Ecto neural progenitor cell (in vitro differentiated cells): ENCODE measurements around the gene DYNLT4.
"Not testable (repeated sequence)": the region's sequence is repeated elsewhere in the genome, so short reads cannot be mapped to it uniquely, and the experiment has no call there.

Experiments used
- DNase-seq: peaks from one replicate; pipeline ENCODE4 v3.0.0-alpha.2; 2018; ENCODE audit warnings: low spot score

Gene DYNLT4

GRCh38 chr1:44788120-44788860, 18.9 kb downstream of the DYNLT4 start, which contains the start of gene BEST4:
Gene BEST4 (minus strand): TSS chr1:44788170. CDS start chr1:44787705, 465 bp downstream.
- DNase-seq: no peak

DNA sequence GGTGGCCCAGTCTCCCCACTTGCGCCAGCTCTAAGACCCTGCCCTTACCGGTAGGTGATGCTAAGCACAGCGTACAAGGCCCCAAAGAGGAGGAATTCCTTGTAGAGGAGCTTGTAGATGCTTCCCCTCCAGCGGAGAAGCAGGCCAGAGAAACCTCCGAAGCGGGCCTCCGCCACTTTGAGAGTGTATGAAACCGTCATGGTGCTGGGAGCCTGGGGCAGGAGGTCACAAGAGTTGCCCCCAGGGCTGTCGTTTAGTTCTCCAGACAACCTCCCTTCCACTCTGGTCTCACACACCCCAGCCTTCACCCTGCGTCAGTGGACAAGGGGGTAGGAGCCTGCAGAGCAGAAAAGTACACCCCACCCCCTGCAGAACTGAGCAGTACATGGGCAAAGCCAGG, 19.6 kb downstream of the DYNLT4 start:
- DNase-seq: no peak

DNA sequence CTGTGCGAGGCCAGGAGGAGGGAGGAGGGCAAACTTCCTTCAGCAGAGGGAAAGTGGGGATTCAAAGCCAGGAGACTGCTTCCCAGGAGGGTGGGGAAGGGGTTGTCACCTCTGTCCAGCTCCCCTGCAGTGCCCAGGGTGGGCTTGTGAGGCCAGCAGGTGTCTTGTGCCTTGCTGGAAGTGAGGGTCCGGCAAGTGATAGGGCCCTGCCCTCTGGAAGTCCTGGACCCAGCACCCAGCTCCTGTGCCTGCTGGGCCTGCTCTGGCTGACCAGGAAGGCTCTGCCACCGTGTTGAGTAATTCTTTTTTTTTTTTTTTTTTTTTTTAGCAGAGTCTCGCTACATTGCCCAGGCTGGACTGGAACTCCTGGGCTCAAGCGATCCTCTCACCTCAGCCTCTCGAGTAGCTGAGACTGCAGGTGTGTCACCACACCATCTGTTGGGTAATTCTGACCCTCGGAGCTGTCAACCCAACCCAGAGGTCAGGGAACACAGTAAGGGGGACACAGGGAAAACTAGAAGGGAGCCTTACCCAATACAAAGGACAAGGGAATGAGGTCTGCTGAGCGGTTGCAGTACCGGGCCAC, 20.2 kb downstream of the DYNLT4 start:
- no peak for DNase-seq

GRCh38 chr1:44786138-44786840, 20.9 kb downstream of the DYNLT4 start:
- peak; percentile 90 for DNase-seq

GRCh38 chr1:44785501-44786137, 21.5 kb downstream of the DYNLT4 start:
- DNase-seq: no peak

DNA sequence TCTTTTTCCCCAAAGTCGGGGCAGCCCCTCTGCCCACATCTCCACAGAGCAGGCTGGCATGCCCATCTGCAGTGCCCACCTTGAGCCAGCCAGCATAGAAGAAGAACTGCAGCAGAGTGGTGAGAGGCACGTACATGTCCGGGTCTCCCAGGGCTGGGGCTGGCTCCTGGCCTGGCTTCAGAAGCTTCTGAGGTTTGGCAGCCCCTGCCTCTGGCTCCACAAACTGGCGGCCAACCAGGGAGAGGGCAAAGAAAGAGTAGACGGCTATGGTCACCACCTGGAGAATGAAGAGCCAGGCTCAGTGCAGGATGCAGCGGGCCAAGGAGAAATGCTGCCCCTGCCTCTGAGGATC, 22.1 kb downstream of the DYNLT4 start:
- no peak for DNase-seq

DNA sequence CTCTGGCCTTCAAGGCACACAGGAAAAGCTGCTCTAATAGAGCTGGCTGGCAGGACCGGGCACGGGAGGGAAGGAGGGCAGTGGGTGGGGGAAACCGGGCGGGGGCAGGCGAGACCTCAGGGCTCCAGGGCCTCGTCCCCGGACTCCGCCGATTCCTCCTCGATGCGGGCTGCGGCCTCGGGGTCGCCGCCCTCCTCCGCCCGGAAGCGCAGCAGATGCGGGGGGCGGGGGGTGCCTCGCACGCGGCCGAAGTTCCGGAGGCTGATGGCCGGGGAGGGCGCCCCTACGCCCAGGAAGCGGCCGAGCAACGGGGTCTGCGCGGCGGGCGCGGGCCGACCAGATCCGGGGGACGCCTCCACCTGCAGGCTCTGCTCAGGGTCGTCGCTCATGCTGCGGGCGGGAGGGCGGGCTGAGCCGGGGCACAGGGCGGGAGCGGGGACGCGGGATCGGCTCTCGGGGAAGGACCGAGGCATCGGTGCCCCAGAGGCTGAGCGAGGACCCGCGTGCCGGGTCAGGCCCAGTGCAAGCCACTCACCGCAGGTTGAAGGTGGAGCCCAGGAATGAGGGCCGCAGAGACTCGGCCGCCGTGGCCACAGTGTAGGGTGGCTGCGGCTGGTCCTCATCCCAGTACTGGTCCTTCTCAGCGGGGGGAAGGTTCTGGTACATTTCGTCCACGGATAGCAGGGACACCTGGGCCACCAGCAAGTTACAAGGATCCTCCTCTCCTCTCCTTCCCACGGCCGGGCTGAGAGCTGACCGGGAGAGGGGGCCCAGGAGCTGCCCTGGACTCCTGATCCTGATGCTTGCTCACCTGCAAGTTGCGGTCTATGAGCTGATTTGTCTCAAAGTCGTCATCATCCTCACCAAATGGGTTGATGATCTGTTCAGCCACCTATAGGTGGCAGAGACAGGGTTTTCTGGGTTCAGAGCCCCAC, 22.8 kb downstream of the DYNLT4 start:
- peak; percentile 76 for DNase-seq

- no peak for DNase-seq
These were observed 23.5 kb downstream of the DYNLT4 start for GRCh38 chr1:44783697-44784093.

DNA sequence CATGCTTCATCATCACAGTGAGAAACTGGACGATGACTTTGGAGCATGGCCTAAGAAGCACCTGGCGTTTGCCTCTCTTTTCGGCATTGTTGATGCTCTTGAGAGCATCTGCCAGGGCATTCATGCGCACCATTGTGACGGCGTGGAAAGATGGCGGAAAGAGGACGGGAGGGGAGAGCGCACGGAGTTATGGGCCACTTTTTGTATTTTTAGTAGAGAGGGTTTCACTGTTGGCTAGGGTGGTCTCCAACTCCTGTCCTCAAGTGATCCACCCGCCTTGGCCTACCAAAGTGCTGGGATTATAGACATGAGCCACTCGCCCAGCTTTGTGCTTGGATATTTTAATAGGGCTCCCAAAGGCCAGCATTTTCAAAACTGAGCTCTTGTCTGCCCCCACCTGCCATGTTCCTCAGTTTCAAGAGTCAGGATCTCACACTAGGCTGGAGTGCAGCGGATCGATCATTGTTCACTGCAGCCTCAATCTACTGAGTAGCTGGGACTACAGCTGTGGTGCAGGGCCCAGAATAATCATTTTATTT, 26.5 kb downstream of the DYNLT4 start:
- no peak for DNase-seq

DNA sequence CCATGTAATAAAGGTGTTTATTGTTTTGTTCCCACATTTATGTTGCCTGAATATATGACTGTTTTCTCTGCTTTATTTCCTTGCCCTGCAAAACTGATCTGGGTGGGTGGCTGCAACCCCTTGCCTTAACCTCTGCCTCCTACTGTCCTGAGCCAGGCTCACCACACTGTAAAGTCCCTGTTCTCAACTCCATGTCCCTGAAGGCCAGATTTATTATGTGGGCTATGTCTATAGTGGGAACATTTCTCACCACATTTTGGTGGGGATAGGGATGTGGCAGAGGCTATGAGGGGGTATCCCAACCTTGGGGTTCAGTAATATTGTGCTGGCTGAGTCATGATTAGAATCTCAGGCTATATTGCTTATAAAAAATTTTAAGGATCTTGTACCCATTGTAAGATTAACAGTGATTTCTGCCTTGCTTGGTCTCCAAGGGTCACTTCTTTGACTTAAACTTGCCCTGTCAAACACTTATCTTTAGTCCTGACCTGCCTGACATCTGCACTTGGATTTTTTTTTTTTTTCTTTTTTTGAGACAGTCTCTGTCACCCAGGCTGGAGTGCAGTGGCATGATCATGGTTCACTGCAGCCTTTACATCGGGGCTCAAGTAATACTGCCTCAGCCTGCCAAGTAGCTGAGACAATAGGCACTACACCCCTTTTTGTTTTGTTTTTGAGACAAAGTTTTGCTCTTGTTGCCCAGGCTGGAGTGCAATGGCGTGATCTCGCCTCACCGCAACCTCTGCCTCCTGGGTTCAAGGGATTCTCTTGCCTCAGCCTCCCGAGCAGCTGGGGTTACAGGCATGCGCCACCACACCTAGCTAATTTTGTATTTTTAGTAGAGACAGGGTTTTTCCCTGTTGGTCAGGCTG, 28.2 kb downstream of the DYNLT4 start:
- no peak for DNase-seq

DNA sequence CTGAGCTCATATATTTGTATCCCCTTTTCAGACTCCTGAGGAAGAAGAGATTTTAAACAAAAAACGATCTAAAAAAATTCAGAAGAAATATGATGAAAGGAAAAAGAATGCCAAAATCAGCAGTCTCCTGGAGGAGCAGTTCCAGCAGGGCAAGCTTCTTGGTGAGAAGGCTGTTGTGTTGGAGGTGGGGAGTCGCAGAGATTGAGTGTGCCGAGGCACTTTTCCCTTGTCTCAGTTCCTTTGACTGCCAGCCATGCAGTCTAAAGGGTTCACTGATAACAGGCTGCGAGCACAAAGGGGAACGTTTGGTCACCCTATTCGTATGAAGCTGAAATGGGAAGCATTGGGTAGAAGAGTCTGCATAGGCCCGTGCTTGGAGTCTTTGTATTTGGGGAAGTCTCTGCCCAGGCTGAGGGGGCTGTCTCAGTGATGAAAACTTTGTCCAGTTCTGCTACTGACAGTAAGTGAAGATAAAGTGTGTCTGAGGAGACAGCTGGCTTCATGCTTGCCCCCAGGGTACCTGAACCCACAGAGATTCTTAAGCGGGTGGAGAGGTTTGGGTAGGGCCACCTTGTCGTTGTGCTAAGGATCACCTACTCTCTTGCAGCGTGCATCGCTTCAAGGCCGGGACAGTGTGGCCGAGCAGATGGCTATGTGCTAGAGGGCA, 29.0 kb downstream of the DYNLT4 start:
- DNase-seq: no peak

- no peak for DNase-seq
These were observed 29.6 kb downstream of the DYNLT4 start for GRCh38 chr1:44777547-44777946.

DNA sequence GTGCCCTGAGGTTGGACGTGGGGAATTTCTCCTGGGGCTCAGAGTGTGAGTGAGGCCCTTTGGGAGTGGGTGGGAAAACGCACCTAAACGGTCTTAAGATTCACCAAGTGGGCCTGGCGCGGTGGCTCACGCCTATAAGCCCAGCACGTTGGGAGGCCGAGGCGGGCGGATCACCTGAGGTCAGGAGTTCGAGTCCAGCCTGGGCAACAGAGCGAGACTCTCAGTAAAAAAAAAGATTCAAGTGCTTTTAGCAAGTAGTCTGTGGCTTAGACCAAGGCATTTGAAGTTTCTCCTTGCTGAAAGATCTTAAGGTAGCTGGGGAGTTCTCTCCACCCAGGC, 30.5 kb downstream of the DYNLT4 start:
- no peak for DNase-seq

DNA sequence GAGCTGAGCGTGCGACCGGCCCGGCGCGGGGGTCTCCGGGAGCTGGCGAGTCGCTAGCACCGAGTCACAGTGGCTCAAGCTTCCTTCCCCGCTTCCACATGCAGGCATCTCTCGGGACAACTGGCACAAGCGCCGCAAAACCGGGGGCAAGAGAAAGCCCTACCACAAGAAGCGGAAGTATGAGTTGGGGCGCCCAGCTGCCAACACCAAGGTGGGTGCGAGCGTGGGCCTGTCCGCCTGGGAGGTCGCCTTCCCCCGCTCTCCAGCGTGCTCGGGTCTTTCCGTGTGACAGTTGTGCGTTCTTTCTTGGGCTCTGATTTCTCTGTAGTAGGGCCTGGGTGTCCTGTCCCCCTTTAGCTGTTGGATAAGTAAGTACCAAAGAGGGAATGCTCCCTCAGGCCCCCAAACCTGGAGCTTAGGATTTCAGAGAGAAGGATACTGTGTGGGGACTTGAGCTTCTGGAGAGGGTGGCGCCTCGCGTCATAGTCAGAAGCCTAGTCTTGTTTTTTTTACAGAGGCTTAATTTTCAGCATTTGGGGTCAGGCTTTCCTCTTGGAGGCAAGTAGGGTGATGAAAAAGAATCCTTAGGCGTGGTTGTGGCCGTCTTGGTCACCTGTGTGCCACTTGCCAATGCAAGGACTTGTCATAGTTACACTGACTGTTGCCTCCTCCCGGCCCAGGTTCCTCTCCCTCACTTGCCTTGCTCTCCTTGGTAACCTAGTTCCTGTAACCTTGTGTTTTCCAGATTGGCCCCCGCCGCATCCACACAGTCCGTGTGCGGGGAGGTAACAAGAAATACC, 31.0 kb downstream of the DYNLT4 start:
- no peak for DNase-seq

GRCh38 chr1:44775078-44775929, 31.8 kb downstream of the DYNLT4 start, which contains the start of gene RPS8:
Gene RPS8 (plus strand): TSS chr1:44775540. CDS start chr1:44775597, 57 bp downstream.
- peak; percentile 95 for DNase-seq

DNA sequence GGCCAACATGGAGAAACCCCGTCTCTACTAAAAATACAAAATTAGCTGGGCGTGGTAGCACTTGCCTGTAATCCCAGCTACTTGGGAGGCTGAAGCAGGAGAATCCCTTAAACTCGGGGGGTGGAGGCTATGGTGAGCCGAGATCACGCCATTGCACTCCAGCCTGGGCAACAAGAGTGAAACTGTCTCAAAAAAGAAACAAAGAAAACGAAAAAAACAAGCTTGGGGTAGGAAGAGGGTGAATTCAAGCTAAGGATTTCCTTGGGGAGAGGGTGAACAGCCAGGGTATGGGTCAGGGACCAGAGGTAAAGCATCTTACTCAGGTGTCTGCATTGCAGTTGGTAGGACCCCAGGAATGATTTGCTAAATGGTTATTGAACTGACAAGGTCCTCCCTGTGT, 40.7 kb downstream of the DYNLT4 start:
- not testable (repeated sequence) for DNase-seq

DNA sequence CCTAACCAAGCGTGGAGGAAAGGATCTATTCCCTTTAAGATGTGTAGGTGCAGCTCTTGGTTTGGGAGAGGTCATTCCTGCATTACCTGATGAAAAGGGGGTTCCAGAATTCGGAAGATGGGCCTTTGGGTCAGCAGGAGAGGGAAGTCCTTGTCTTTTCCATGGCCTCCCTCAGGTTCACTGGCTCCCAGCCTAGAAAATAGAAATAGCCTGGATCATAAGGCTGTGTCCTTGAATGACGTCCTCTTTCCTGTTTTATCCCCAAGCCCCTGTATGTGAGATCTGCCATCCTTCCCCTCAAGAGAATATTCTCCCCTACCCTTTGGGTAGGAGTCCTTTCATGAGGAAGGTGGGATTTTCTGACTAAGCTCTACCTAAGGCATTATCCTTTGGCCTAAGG, 46.3 kb downstream of the DYNLT4 start:
- no peak for DNase-seq

DNA sequence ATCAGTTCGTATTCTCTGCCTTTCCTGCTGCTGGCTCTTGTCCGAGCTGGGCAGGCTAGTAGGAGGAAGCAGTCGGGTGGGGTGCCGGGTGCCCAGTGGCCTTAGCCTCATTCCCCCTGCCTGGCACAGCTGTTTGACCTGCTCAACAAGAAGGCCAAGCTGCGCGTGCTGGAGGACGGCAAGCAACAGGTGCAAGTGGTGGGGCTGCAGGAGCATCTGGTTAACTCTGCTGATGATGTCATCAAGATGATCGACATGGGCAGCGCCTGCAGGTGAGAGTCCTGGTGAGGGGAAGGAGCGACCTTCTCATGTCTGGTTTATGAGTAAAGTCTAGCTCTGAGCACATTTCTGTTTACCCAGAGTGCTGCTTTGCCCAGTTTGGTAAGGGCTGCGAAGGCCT, 48.1 kb downstream of the DYNLT4 start:
- DNase-seq: no peak
